HL-60 (cell line): Measurements from ENCODE around the gene EPN2.

Experiments
- POLR2AphosphoS5 ChIP-seq: IDR thresholded peaks from 2 replicates; pipeline ENCODE4 v1.6.1; 2012; ENCODE audit warnings: low read depth
- SPI1 ChIP-seq: IDR thresholded peaks from 2 replicates; pipeline ENCODE4 v1.6.1; 2012; ENCODE audit warnings: low read depth, mild to moderate bottlenecking, borderline replicate concordance
- TF ChIP-seq, protein P1 (sequence below): IDR thresholded peaks from one replicate; pipeline ENCODE4 v1.5.1; 2011; ENCODE audit warnings: low read length, control low read depth, inconsistent platforms; ENCODE audit not compliant: insufficient read depth
- TF ChIP-seq, protein P2 (sequence below): IDR thresholded peaks from 2 replicates; pipeline ENCODE4 v1.6.1; 2012; ENCODE audit warnings: low read depth; ENCODE audit not compliant: insufficient replicate concordance

DNA sequence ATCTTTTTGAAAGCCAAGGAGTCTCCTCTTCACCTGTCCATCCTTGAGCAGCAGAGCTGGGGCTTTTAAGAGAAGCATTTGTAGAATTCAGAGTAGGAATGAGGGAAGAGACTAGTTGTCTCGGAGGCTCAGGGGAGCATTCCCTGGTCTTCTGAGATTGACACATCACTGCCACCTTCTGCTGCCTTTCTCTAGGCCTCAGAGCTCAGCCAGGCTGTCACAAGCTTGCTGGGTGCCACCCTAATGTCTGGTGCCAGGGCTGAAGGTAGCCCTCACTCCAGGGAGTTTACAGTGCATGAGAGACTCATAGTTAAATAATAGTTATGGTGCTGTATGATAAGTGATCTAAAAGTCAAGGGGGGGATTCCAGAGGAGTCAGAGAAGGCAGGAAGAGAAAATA lies 85.7 kb downstream of the EPN2 start:
- TF ChIP-seq, protein P1, sequence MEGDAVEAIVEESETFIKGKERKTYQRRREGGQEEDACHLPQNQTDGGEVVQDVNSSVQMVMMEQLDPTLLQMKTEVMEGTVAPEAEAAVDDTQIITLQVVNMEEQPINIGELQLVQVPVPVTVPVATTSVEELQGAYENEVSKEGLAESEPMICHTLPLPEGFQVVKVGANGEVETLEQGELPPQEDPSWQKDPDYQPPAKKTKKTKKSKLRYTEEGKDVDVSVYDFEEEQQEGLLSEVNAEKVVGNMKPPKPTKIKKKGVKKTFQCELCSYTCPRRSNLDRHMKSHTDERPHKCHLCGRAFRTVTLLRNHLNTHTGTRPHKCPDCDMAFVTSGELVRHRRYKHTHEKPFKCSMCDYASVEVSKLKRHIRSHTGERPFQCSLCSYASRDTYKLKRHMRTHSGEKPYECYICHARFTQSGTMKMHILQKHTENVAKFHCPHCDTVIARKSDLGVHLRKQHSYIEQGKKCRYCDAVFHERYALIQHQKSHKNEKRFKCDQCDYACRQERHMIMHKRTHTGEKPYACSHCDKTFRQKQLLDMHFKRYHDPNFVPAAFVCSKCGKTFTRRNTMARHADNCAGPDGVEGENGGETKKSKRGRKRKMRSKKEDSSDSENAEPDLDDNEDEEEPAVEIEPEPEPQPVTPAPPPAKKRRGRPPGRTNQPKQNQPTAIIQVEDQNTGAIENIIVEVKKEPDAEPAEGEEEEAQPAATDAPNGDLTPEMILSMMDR: no peak
- TF ChIP-seq POLR2AphosphoS5 (no peak), SPI1 (no peak)
- TF ChIP-seq, protein P2, sequence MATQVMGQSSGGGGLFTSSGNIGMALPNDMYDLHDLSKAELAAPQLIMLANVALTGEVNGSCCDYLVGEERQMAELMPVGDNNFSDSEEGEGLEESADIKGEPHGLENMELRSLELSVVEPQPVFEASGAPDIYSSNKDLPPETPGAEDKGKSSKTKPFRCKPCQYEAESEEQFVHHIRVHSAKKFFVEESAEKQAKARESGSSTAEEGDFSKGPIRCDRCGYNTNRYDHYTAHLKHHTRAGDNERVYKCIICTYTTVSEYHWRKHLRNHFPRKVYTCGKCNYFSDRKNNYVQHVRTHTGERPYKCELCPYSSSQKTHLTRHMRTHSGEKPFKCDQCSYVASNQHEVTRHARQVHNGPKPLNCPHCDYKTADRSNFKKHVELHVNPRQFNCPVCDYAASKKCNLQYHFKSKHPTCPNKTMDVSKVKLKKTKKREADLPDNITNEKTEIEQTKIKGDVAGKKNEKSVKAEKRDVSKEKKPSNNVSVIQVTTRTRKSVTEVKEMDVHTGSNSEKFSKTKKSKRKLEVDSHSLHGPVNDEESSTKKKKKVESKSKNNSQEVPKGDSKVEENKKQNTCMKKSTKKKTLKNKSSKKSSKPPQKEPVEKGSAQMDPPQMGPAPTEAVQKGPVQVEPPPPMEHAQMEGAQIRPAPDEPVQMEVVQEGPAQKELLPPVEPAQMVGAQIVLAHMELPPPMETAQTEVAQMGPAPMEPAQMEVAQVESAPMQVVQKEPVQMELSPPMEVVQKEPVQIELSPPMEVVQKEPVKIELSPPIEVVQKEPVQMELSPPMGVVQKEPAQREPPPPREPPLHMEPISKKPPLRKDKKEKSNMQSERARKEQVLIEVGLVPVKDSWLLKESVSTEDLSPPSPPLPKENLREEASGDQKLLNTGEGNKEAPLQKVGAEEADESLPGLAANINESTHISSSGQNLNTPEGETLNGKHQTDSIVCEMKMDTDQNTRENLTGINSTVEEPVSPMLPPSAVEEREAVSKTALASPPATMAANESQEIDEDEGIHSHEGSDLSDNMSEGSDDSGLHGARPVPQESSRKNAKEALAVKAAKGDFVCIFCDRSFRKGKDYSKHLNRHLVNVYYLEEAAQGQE: no peak
